SHP77 (cell line): ENCODE measurements around the gene PRKACB.
"Not testable (repeated sequence)": the region's sequence is repeated elsewhere in the genome, so short reads cannot be mapped to it uniquely, and the experiment has no call there.

ENCODE experiments used
- DNase-seq, 2 experiments: peaks; one replicate each; lab custom pipeline; 2025; lab: John Stamatoyannopoulos, UW

The PRKACB gene

DNA sequence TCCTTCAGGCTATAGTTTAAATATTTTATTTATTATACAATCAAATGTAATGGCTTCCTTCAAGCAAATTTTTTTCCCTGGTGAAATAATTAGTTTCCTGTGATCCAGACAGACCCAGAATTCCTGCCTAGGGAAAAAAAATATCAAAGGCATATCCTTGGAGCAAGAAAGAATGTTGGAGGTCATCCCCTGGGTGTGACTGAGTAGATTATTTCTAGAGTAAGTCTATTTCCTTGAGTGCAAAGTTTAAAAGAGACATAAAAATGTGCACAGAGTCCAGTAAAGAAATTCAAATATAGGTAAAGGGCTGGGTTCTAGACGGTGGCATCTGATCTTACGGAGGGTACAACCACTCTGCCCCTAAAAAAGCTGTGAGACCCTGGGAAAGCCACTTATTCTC lies 125.2 kb downstream of the PRKACB start:
- DNase-seq, result no peak

- DNase-seq, result no peak
Measured at GRCh38 chr1:84271441-84272151, 127.5 kb downstream of the PRKACB start.

- peak; percentile 30 to 40 for DNase-seq
Measured at GRCh38 chr1:84272401-84272800, 128.3 kb downstream of the PRKACB start.

GRCh38 chr1:84277343-84278059 lies 133.4 kb downstream of the PRKACB start:
- no peak for DNase-seq

GRCh38 chr1:84278905-84279304 lies 134.8 kb downstream of the PRKACB start:
- DNase-seq, result peak in 1 of 2 experiments; percentile 32

DNA sequence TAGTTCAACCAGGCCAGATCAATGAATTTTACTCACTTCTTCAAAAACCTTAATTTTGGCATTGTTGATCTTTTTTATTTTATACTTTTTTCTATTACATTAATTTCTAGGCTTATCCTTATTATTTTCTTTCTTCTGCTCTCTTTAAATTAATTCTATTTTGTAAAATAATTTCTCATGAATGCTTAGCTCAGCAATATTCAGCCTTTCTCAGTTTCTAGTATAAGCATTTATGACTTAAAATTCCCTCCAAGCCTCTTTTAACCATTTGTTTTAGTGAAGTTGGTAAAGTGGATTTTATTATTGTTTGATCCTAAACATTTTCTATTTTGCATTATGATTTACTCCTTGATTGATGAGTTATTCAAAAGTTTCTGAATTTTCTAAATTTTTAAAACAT lies 136.8 kb downstream of the PRKACB start:
- no peak for DNase-seq

GRCh38 chr1:84282780-84283333 lies 138.8 kb downstream of the PRKACB start:
- DNase-seq, result peak in 1 of 2 experiments; percentile 28

DNA sequence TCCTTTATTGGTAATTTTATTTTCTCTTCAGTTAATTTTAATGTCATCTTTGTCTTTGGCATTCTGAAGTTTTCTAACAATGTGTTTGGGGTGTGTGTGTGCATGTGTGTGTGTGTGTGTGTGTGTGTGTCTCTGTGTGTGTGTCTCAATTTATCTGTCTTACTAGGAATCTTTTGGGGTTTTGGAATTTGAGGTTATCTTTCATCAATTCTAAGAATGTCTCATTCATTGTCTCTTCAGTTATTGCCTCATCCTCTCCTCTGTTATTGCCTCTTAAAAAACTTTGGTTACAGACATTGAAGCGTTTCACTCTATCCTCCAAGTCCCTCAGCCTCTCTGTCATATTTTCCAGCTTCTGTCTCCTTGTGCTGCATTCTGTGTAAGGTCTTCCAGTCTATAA lies 139.3 kb downstream of the PRKACB start:
- no peak for DNase-seq

DNA sequence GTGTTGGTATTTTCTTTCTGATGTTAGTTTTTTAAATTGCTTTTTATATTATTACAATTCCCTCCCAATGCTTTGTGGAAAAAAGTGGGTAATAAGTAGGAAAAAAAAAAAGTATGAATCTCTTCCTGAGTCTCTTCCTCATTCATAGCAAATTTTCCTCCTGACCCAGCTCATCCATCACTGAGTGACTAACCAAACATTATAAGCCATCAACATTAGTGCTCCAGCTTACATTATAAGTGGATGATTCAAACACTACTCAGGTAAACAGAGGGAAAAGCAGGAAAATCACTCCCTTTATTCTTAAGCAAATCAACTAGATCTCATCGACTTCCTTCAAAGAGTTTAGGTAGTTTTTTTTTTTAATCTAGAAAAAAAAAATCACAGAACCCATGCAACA lies 142.0 kb downstream of the PRKACB start:
- no peak for DNase-seq

DNA sequence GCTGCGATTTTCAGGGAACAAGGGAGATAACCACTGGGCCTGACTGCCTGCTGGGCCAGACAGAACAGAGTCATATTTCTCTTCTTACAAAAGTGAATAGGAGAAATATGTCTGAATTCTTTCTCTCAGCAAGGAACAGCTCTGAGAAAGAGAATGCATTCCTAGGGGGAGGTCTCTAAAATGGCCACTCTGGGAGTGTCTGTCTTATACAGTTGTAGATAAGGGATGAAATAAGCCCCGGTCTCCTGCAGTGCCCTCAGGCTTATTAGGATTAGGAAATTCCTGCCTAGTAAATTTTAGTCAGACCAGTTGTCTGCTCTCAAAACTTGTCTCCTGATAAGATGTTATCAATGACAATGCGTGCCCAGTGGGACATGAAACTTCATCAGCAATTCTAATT lies 143.3 kb downstream of the PRKACB start:
- not testable (repeated sequence) for DNase-seq
